Epithelial cell of proximal tubule (primary cell): Measurements from ENCODE around the gene CHMP4A. TPM values are rescaled to one million over a fixed set of nuclear protein-coding genes. Genes with fewer than 3 reads are reported as not detected.
A peak's percentile ranks its signal among the peaks of the same experiment; 100 is the strongest.

Source experiments
- DNase-seq: peaks from one replicate; pipeline ENCODE4 v3.0.0-alpha.2; 2011; ENCODE audit warnings: low read depth
- H3K4me3 ChIP-seq: 2 replicates; pipeline ENCODE4 v1.5.1; 2011; ENCODE audit warnings: low read depth, mild to moderate bottlenecking, low read length
- total RNA-seq: library from RNA; depleted of rRNA; stranded (reverse); fragments of >200 nt; gene quantifications from 2 replicates; pipeline ENCODE4 v1.2.3, GENCODE V29; 2015
- TF ChIP-seq, protein P1 (sequence below): conservative IDR thresholded peaks from 2 replicates; pipeline ENCODE4 v1.5.1; 2012; ENCODE audit warnings: low read depth, mild to moderate bottlenecking, low read length

The CHMP4A gene, protein sequence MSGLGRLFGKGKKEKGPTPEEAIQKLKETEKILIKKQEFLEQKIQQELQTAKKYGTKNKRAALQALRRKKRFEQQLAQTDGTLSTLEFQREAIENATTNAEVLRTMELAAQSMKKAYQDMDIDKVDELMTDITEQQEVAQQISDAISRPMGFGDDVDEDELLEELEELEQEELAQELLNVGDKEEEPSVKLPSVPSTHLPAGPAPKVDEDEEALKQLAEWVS
- total RNA-seq: 42.8 and 88.4 TPM in 2 replicates

DNA sequence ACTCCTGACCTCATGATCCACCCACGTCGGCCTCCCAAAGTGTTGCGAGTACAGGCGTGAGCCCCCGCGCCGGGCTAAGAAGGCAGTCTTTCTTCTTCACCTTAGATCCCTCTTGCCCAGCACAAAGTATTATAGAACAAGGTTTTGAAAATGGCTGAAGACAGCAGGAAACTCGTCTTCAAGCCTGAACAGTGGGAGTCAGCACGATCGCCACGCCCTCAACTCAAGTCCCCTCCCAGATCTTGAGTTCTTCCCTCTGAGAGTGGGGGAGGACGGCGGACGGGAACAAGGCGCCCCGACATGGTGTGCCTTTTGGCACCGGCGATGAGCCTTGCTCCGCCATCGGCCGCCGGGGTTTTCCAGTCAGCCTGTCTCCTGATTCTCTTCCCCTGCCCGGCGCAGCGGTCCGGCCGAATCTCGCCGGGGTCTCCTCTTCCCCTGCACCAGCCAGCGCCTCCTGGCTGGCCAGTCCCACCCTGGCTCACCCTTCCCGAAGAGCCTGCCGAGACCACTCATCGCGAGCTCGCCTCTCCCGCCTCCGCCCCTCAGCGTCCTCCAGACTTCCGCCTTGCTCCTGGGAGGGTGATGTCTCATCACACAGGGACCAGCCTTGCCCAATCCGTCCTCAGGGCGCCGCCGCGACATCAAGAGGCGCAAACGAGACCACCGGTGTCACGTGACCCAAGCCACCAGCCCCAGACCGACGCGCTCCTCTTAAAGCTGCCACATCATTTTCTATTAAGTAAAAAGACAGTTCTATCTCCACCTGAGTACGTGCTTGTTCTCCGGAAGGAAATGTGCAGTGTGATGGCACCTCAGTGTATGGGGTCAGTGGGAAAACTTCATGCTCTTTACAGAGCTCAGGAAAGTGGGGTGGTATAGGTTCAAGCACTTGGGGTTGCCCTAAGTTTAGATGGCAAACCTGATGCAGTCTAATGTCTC, at the start of gene CHMP4A:
Gene CHMP4A (minus strand): TSS at position 565 of the 942 bp plus-strand sequence. CDS start 49 bp downstream, at position 516.
- TF ChIP-seq, protein P1, sequence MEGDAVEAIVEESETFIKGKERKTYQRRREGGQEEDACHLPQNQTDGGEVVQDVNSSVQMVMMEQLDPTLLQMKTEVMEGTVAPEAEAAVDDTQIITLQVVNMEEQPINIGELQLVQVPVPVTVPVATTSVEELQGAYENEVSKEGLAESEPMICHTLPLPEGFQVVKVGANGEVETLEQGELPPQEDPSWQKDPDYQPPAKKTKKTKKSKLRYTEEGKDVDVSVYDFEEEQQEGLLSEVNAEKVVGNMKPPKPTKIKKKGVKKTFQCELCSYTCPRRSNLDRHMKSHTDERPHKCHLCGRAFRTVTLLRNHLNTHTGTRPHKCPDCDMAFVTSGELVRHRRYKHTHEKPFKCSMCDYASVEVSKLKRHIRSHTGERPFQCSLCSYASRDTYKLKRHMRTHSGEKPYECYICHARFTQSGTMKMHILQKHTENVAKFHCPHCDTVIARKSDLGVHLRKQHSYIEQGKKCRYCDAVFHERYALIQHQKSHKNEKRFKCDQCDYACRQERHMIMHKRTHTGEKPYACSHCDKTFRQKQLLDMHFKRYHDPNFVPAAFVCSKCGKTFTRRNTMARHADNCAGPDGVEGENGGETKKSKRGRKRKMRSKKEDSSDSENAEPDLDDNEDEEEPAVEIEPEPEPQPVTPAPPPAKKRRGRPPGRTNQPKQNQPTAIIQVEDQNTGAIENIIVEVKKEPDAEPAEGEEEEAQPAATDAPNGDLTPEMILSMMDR: peak; percentile 12

DNA sequence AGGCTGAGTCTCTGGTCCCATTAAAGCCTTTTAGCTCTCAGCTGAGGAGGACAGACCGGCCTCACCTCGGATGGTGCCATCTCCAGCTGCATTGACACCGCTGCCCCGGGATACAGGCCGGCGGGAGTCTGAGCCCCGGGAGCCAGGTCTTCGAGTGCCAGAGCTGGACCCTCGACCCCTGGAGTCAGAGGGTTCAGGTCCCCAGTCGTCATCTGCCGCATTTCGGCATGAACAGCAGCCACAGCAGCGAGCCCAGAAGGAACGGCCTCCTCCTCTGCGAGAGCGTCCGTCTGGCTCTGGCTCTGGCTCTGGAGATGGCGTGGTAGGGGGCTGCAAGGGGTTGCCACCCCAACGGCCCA, 48.7 kb upstream of the CHMP4A start:
- no peak for DNase-seq
- H3K4me3 ChIP-seq: no peak overlapping the region
- TF ChIP-seq, protein P1: no peak

More for the DNA sequence above, at the start of gene CHMP4A:
- peak; percentile 69 for DNase-seq
- H3K4me3 ChIP-seq: peak within 1 kb of the TSS; percentile 72

DNA sequence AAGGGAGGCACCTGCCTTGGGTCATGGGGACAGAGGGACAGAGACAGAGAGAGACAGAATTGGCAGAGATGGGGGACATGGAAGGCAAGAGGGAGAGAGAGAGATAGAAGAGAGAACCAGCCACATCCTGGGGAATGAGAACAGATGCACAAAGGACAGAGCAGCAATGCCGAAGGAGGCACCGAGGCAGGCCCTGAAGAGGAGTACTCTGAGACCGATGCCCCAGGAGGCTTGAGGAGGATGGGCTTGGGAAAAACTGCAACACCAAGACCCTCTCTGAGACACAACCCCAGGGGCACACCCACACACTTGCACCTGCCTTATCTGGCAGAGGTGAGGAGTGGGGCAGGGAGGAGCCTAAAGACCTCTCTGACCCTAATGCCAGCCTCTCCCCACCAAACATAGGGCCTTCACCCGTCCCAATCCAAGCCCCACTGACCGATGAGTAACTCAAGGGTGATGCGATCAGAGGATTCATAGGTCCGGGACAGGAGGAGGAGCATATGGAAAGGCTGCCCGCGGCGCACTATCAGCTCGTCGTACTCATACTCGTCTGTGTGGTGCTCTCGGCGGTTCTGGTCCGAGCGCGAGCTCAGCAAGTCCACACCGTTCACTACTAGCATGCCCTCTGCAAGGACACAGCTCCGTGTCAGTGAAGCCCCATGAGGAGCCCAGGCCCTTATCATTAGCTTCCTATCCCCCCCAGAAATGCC, 48.1 kb upstream of the CHMP4A start:
- no peak for DNase-seq
- TF ChIP-seq, protein P1: no peak
- no peak overlapping the region for H3K4me3 ChIP-seq

DNA sequence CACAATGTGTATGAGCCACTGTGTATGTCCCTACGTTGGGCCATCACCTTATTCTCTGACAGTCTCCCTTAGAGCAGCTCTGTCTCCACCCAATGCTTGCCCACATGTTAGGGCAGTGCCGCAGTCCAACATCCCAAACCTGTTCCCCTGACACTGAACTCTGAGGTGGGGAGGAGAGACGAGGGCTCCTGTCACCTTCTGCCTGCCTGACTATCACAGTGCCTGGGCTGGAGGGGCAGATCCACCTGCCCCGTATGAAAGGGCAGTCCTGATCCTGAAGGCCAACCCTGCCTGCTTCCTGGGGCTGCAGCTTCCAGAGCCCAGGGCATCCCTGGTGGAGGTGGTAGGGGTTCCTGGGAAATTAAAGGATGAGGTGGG, 47.5 kb upstream of the CHMP4A start:
- TF ChIP-seq, protein P1: no peak
- no peak overlapping the region for H3K4me3 ChIP-seq
- no peak for DNase-seq

DNA sequence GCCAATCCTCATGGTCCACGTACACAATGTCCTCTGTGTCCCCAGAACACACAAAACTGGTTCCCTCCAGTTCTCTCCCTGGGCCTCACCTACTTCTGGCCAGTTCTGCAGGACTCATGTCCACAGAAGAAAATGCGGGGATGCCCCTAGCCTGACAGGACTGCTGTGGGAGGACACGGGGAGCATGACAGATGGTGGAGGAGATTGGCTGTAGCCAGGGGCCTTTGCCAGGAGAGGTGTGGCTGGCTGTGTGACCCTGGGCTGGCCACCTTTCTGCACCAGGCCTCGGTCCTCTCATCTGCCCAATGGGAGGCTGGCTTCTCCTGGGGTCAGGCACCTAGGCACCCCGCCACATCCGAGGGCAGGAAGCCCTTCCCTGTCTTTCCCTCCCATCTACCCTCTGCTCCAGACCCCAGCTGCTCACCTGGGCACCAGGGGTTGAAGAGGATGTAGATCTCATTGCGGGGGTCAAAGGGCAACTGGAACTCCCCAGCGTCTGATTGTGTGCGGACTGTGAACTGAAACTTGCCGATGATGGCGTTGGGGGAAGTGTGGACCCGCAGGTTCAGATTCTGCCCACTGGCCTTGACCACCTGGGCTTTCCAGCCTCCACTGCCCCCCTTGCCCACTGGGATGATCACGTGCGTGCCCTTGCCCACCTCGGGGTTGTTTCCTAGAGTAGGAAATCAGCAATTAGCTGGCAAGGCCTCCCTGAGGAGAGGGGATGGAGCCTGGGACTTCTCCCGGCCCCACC, 46.9 kb upstream of the CHMP4A start:
- no peak for DNase-seq
- H3K4me3 ChIP-seq: no peak overlapping the region
- TF ChIP-seq, protein P1: no peak

DNA sequence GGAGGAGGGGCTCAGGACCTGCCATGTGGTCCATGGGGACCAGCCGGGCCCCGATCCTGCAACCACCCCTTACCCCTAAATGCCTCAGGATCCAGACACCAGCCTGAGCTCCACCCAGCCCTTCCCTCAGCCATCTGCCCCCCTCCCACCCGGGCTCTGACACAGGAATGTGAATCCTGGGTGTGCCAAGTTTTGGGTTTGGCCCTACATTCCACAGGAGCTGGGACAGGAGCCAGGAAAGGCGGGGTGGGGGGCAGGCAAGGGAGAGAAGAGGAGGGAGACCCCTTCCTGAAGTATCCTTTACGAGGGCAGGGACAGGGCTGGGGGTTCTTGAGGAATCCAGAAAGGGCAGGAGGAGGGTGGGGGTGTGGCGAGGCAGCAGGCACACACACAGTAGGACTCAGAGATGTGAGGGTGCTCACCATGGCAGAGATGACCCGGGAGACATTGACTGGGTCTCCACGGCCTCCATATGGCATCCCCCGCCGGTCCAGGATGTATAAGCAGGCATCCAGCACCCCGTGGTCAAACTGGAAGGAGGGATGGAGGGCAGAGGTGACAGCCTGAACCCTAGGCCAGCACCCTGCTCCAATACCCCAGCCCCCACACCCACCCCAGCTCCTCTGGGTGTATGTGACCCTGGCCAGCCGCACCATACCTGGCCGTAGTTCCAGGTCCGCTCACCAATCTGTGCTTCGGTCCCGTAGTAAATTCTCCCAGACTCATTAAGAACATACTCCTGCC, 46.2 kb upstream of the CHMP4A start:
- no peak overlapping the region for H3K4me3 ChIP-seq
- TF ChIP-seq, protein P1: no peak
- no peak for DNase-seq
